Endothelial cell of umbilical vein (primary cell): Measurements from ENCODE around the gene FYB2. TPM values are rescaled to one million over a fixed set of nuclear protein-coding genes. Genes with fewer than 3 reads are reported as not detected.

Experiments
- BruUV-seq: library from RNA; stranded (reverse); fragments of 400-500 nt; replicated peaks from 2 replicates; lab custom pipeline; 2021; lab: Mats Ljungman, UMichigan
- CTCF ChIA-PET: fragments of 300-600, 350-600 bp; sonication (Branson Sonifier 250); formaldehyde crosslinking; loops from one replicate; lab custom pipeline; 2021; ENCODE audit warnings: antibody characterized with exemption, inconsistent platforms; lab: Charles Lee
- POLR2A ChIA-PET: fragments of 300-600, 350-600 bp; sonication (Branson Sonifier 250); formaldehyde crosslinking; loops from one replicate; lab custom pipeline; 2021; ENCODE audit warnings: antibody characterized with exemption, inconsistent platforms; lab: Charles Lee
- DNase-seq: peaks from one replicate; pipeline ENCODE4 v3.0.0-alpha.2; 2011; ENCODE audit warnings: low read depth, low spot score
- FAIRE-seq: peaks from 2 replicates; lab custom pipeline; 2011; peaks lifted over from hg19 to GRCh38; lab: Jason Lieb, UNC
- H2AFZ ChIP-seq: 2 replicates; pipeline ENCODE4 v1.6.0; 2012; ENCODE audit warnings: low read depth, low read length, control low read depth, inconsistent platforms
- H3K27ac ChIP-seq: 2 replicates; pipeline ENCODE4 v1.5.1; 2011; ENCODE audit warnings: low read depth, mild to moderate bottlenecking, control low read depth, low read length, moderate library complexity; ENCODE audit not compliant: insufficient read depth
- H3K27me3 ChIP-seq, 2 experiments: 2 replicates each; pipeline versions ENCODE4 v1.6.0 to v1.6.1; 2011; ENCODE audit warnings: low read length in 2 of 2, mixed read lengths in 1 of 2; ENCODE audit not compliant: control insufficient read depth in 2 of 2, insufficient read depth in 2 of 2
- H3K36me3 ChIP-seq, 2 experiments: 2 replicates in 1 of 2; 3 replicates in 1 of 2; pipeline ENCODE4 v1.5.1; 2011; ENCODE audit warnings: low read length in 2 of 2, mild to moderate bottlenecking in 1 of 2, moderate library complexity in 1 of 2; ENCODE audit not compliant: control insufficient read depth in 2 of 2, insufficient read depth in 2 of 2; ENCODE audit errors: extremely low read depth in 1 of 2
- H3K4me1 ChIP-seq: 3 replicates; pipeline ENCODE4 v1.5.1; 2011; ENCODE audit warnings: mild to moderate bottlenecking, low read length; ENCODE audit not compliant: control insufficient read depth, insufficient read depth; ENCODE audit errors: extremely low read depth
- H3K4me2 ChIP-seq: 2 replicates; pipeline ENCODE4 v1.6.1; 2011; ENCODE audit warnings: low read length, control low read depth, mixed read lengths; ENCODE audit not compliant: insufficient read depth
- H3K4me3 ChIP-seq, 3 experiments: fragments of 200-600 bp in 1 of 3; sonication (generic), shearing (Covaris generic) in 1 of 3; replicated peaks in 1 of 3; 2 replicates each; pipeline ENCODE4 v1.5.1; 2011 to 2016; ENCODE audit warnings: control low read depth in 3 of 3, low read length in 3 of 3, mild to moderate bottlenecking in 2 of 3, inconsistent platforms in 1 of 3, low read depth in 1 of 3, moderate library complexity in 1 of 3; ENCODE audit not compliant: insufficient read depth in 1 of 3
- H3K79me2 ChIP-seq: 2 replicates; pipeline ENCODE4 v1.6.0; 2012; ENCODE audit warnings: low read length, inconsistent platforms; ENCODE audit not compliant: control insufficient read depth, insufficient read depth
- H3K9ac ChIP-seq: replicated peaks from 2 replicates; pipeline ENCODE3; 2011; ENCODE audit warnings: low read length, control low read depth; ENCODE audit not compliant: insufficient read depth; ENCODE audit errors: extremely low read depth
- H3K9me1 ChIP-seq: replicated peaks from 3 replicates; pipeline ENCODE4 v1.6.0; 2011; ENCODE audit warnings: mild to moderate bottlenecking, low read length; ENCODE audit not compliant: control insufficient read depth, insufficient read depth; ENCODE audit errors: extremely low read depth
- H3K9me3 ChIP-seq: replicated peaks from 2 replicates; pipeline ENCODE4 v1.5.1; 2012; ENCODE audit warnings: low read length, inconsistent platforms; ENCODE audit not compliant: control insufficient read depth, insufficient read depth
- H4K20me1 ChIP-seq: replicated peaks from 2 replicates; pipeline ENCODE3; 2011; ENCODE audit warnings: mild to moderate bottlenecking, low read length; ENCODE audit not compliant: control insufficient read depth, insufficient read depth; ENCODE audit errors: extremely low read depth
- CTCF ChIP-seq, 2 donors: IDR thresholded peaks; 1 replicate in 1 of 2; 2 replicates in 1 of 2; pipeline ENCODE4 v1.5.1; 2011; ENCODE audit warnings: low read length in 2 of 2, mild to moderate bottlenecking in 2 of 2, moderate library complexity in 2 of 2, control low read depth in 1 of 2, inconsistent platforms in 1 of 2, low read depth in 1 of 2; ENCODE audit not compliant: insufficient read depth in 1 of 2; ENCODE audit errors: extremely low read depth in 1 of 2
- EZH2 ChIP-seq: IDR thresholded peaks from 2 replicates; pipeline ENCODE4 v1.6.1; 2012; ENCODE audit warnings: borderline replicate concordance, low read depth, mild to moderate bottlenecking, moderate library complexity, low read length, inconsistent platforms; ENCODE audit not compliant: severe bottlenecking
- FOS ChIP-seq: IDR thresholded peaks from 2 replicates; pipeline ENCODE4 v1.6.1; 2011; ENCODE audit warnings: mild to moderate bottlenecking, low read length, moderate library complexity, borderline replicate concordance; ENCODE audit not compliant: insufficient read depth
- GATA2 ChIP-seq: IDR thresholded peaks from 2 replicates; pipeline ENCODE4 v1.7.0; 2011; ENCODE audit warnings: low read depth, mild to moderate bottlenecking, moderate library complexity, mixed read lengths, low read length; ENCODE audit not compliant: insufficient read length, insufficient read depth
- JUN ChIP-seq: IDR thresholded peaks from 2 replicates; pipeline ENCODE4 v1.6.1; 2011; ENCODE audit warnings: borderline replicate concordance, low read depth; ENCODE audit not compliant: insufficient read length, insufficient read depth
- MAX ChIP-seq: IDR thresholded peaks from 2 replicates; pipeline ENCODE4 v1.6.1; 2011; ENCODE audit not compliant: insufficient read depth, insufficient read length
- MYC ChIP-seq: IDR thresholded peaks from one replicate; pipeline ENCODE4 v1.6.1; 2011; ENCODE audit warnings: mild to moderate bottlenecking, low read depth, low read length
- POLR2A ChIP-seq: IDR thresholded peaks from 2 replicates; pipeline ENCODE4 v1.6.1; 2012; ENCODE audit warnings: low read depth, mild to moderate bottlenecking, control low read depth, low read length
- POLR2AphosphoS5 ChIP-seq: IDR thresholded peaks from 2 replicates; pipeline ENCODE4 v1.6.1; 2012; ENCODE audit warnings: low read depth, mild to moderate bottlenecking, control low read depth, low read length, moderate library complexity; ENCODE audit not compliant: insufficient read depth
- dilution Hi-C: fragments of 300-500 bp; cut with MboI; formaldehyde crosslinking; loops from one replicate; pipeline ENCODE4 v1.15.0; 2019; ENCODE audit warnings: low sequenced_read_pairs; ENCODE audit not compliant: extremely low pct_ligation_motif_present
- intact Hi-C: fragments of 100-400 bp; cut with micrococcal nuclease; formaldehyde crosslinking; loops from one replicate; pipeline ENCODE4 v1.10.0; 2022
- polyA plus RNA-seq, 4 experiments: library from polyadenylated mRNA; depleted of rRNA in 3 of 4; stranded (reverse) in 3 of 4; unstranded in 1 of 4; fragments of >200 nt; gene quantifications; 2 replicates each; pipeline versions ENCODE4 v1.2.1 to v1.2.3, GENCODE V29; 2011 to 2012; ENCODE audit warnings: missing spikeins in 1 of 4
- total RNA-seq: library from RNA; stranded (reverse); gene quantifications from 2 replicates; pipeline ENCODE4 v1.2.3, GENCODE V29; 2021

Gene FYB2
- total and polyA plus RNA-seq, 2 donors (not counting 3 experiments of a cell fraction or from before 2014, with no cell fraction given) = not detected

GRCh38 chr1:56703747-56704146 lies 115.5 kb downstream of the FYB2 start:
- Histone ChIP-seq H3K79me2 (no peaks in the 10 kb centered on the region), H3K4me1 (no peaks in the 10 kb centered on the region), H3K27me3 (no peaks in the 10 kb centered on the region), H2AFZ (no peak overlapping the region), H3K27ac (no peak overlapping the region), H4K20me1 (no peaks in the 10 kb centered on the region), H3K9me3 (no peaks in the 10 kb centered on the region), H3K9me1 (no peaks in the 10 kb centered on the region), H3K36me3 (no peaks in the 10 kb centered on the region), H3K4me3 (no peak overlapping the region), H3K9ac (no peak overlapping the region), H3K4me2 (no peak overlapping the region)
- intact Hi-C loops = no loop called here
- POLR2A ChIA-PET = no interaction called here
- TF ChIP-seq CTCF (IDR thresholded peaks at IDR 0.05; ENCODE audit: extremely low read depth in 1 of 2, insufficient read depth in 1 of 2, low read depth in 1 of 2, low read length in 2 of 2) (no peak), FOS (no peak), MYC (no peak), JUN (no peak), POLR2A (no peak), EZH2 (no peak), MAX (no peak), GATA2 (no peak), POLR2AphosphoS5 (no peak)
- CTCF ChIA-PET = interaction anchor here (1.0 kb wide), 1 partner anchor 14 kb away, joined by 3 read pairs; no protein-coding TSS in a partner anchor
- FAIRE-seq = no peak
- no peak for DNase-seq
- dilution Hi-C loops = no loop called here
- no TSS peak for BruUV-seq
